ENCODE results near the gene CEP152.

GRCh38 chr15:48718646-48719045, 92.2 kb downstream of the CEP152 start:
- TF ChIP-seq EP300 (IDR thresholded peaks at IDR 0.05): no peak
- TF ChIP-seq CTCF (IDR thresholded peaks at IDR 0.05): no peak
- TF ChIP-seq POLR2A (IDR thresholded peaks at IDR 0.05; ENCODE audit: low read depth): no peak
- no peak for TF ChIP-seq POLR2AphosphoS5 (IDR thresholded peaks at IDR 0.05)

Data from esophagus muscularis mucosa (tissue), 4 donors.